MM.1S (cell line): ENCODE results near the gene CNPPD1.
"Not testable (repeated sequence)": the region's sequence is repeated elsewhere in the genome, so short reads cannot be mapped to it uniquely, and the experiment has no call there.

Source experiments
- DNase-seq: peaks from one replicate; pipeline ENCODE4 v3.0.0-alpha.2; 2015
- H2AFZ ChIP-seq: fragments of 300-600 bp; sonication (generic); 2 replicates; pipeline ENCODE4 v1.6.0; 2016; ENCODE audit warnings: antibody characterized with exemption, low read length
- H3F3A ChIP-seq: fragments of 300-600 bp; sonication (generic); 2 replicates; pipeline ENCODE4 v1.6.1; 2016; ENCODE audit warnings: mild to moderate bottlenecking, antibody characterized with exemption, low read length, moderate library complexity, mixed read lengths; ENCODE audit not compliant: insufficient read depth
- H3K27ac ChIP-seq: fragments of 300-600 bp; sonication (generic); 2 replicates; pipeline ENCODE4 v1.5.1; 2016; ENCODE audit warnings: mild to moderate bottlenecking, low read length
- H3K27me3 ChIP-seq: fragments of 300-600 bp; sonication (generic); replicated peaks from 2 replicates; pipeline ENCODE4 v1.6.0; 2016; ENCODE audit warnings: low read length; ENCODE audit not compliant: insufficient read depth
- H3K36me3 ChIP-seq: fragments of 300-600 bp; sonication (generic); replicated peaks from 2 replicates; pipeline ENCODE4 v1.6.1; 2016; ENCODE audit warnings: mild to moderate bottlenecking, low read length, mixed read lengths; ENCODE audit not compliant: insufficient read depth
- H3K4me1 ChIP-seq: fragments of 300-600 bp; sonication (generic); 2 replicates; pipeline ENCODE4 v1.6.1; 2016; ENCODE audit warnings: low read length, mixed read lengths
- H3K4me2 ChIP-seq: fragments of 300-600 bp; sonication (generic); 2 replicates; pipeline ENCODE4 v1.6.0; 2016; ENCODE audit warnings: low read depth, low read length
- H3K4me3 ChIP-seq: fragments of 300-600 bp; sonication (generic); 2 replicates; pipeline ENCODE4 v1.5.1; 2016; ENCODE audit warnings: low read length, mixed read lengths
- H3K79me2 ChIP-seq: fragments of 300-600 bp; sonication (generic); 2 replicates; pipeline ENCODE4 v1.6.1; 2016; ENCODE audit warnings: mixed run types, low read length, mixed read lengths
- H3K9ac ChIP-seq: fragments of 300-600 bp; sonication (generic); 2 replicates; pipeline ENCODE4 v1.6.1; 2016; ENCODE audit warnings: low read length, mixed read lengths
- H3K9me2 ChIP-seq: fragments of 300-600 bp; sonication (generic); replicated peaks from 2 replicates; pipeline ENCODE4 v1.6.1; 2016; ENCODE audit warnings: mild to moderate bottlenecking, low read length, mixed read lengths; ENCODE audit not compliant: insufficient read depth
- H3K9me3 ChIP-seq: fragments of 300-600 bp; sonication (generic); replicated peaks from 2 replicates; pipeline ENCODE4 v1.6.1; 2016; ENCODE audit warnings: mild to moderate bottlenecking, low read length, mixed read lengths; ENCODE audit not compliant: insufficient read depth
- H4K20me1 ChIP-seq: fragments of 300-600 bp; sonication (generic); 2 replicates; pipeline ENCODE4 v1.6.1; 2016; ENCODE audit warnings: mild to moderate bottlenecking, low read length, moderate library complexity, mixed read lengths; ENCODE audit not compliant: insufficient read depth
- EZH2 ChIP-seq: fragments of 300-600 bp; sonication (generic); optimal IDR thresholded peaks from 2 replicates; pipeline ENCODE3; 2017; ENCODE audit warnings: low read depth, mild to moderate bottlenecking, antibody characterized with exemption, low read length, mixed read lengths
- EZH2phosphoT487 ChIP-seq: fragments of 300-600 bp; sonication (generic); IDR thresholded peaks from 2 replicates; pipeline ENCODE4 v1.6.1; 2018; ENCODE audit warnings: antibody characterized with exemption, low read length
- TF ChIP-seq, protein P1 (sequence below): fragments of 300-600 bp; sonication (generic); IDR thresholded peaks from 2 replicates; pipeline ENCODE4 v1.5.1; 2016; ENCODE audit warnings: antibody characterized with exemption, low read length, mixed read lengths

CNPPD1 gene

DNA sequence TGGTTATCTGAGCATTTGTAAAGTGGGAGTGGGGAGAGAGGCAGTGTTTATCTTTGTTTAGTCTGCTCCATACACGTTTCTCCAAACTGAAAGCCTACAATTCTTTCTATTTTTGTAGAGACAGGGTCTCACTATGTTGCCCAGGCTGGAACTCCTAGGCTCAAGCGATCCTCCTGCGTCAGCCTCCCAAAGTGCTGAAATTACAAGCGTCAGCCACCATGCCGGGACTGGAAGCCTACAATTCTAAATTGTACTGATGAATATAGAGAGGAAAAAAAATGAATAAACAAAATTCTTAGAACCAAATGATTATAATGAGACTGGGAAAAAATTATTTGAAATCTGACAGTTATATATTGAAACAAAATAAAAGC, 28.4 kb upstream of the CNPPD1 start:
- no peak overlapping the region for H3K4me3 ChIP-seq
- H3K27ac ChIP-seq: no peak overlapping the region
- peaks cover 10% of the 10 kb centered on the region; the same call in 1 of the 2 replicates for H3K4me1 ChIP-seq
- H3K4me2 ChIP-seq: no peak overlapping the region
- no peaks in the 10 kb centered on the region for H3K9me2 ChIP-seq
- TF ChIP-seq, protein P1, sequence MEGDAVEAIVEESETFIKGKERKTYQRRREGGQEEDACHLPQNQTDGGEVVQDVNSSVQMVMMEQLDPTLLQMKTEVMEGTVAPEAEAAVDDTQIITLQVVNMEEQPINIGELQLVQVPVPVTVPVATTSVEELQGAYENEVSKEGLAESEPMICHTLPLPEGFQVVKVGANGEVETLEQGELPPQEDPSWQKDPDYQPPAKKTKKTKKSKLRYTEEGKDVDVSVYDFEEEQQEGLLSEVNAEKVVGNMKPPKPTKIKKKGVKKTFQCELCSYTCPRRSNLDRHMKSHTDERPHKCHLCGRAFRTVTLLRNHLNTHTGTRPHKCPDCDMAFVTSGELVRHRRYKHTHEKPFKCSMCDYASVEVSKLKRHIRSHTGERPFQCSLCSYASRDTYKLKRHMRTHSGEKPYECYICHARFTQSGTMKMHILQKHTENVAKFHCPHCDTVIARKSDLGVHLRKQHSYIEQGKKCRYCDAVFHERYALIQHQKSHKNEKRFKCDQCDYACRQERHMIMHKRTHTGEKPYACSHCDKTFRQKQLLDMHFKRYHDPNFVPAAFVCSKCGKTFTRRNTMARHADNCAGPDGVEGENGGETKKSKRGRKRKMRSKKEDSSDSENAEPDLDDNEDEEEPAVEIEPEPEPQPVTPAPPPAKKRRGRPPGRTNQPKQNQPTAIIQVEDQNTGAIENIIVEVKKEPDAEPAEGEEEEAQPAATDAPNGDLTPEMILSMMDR: no peak
- H3F3A ChIP-seq: peaks cover 13% of the 10 kb centered on the region
- no peaks in the 10 kb centered on the region for H3K36me3 ChIP-seq
- H4K20me1 ChIP-seq: no peaks in the 10 kb centered on the region
- peaks cover 12% of the 10 kb centered on the region; the same call in 1 of the 2 replicates for H3K79me2 ChIP-seq
- H3K27me3 ChIP-seq: no peaks in the 10 kb centered on the region
- no peak overlapping the region for H3K9ac ChIP-seq
- DNase-seq: no peak
- H2AFZ ChIP-seq: no peak overlapping the region
- H3K9me3 ChIP-seq: no peaks in the 10 kb centered on the region

DNA sequence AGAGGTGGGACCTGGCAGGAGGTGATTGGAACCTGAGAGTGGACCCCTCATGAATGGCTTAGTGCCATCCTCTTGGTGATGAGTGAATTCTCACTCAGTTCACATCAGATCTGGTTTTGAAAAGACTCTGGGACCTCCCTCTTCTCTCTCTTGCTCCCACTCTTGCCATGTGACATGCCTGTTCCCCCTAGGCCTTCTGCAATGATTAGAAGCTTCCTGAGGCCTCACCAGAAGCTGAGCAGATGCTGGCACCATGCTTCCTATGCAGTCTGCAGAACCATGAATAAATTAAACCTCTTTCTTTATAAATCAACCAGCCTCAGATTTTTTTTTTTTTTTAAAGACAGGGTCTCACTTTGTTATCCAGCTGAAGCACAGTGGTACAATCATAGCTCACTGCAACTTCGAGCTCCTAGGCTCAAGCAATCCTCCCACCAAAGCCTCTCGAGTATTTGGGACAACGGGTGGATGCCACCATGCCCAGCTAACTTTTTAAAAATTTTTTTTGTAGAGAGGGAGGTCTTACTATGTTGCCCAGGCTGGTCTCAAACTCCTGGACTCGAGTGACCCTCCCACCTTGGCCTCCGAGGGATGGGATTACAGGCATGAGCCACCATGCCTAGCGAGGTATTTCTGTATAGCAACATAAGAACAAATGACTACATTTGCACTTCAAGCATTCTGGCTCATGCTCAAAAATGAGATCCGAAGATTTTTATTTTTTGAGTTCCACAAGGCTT, 27.9 kb upstream of the CNPPD1 start:
- no peaks in the 10 kb centered on the region for H4K20me1 ChIP-seq
- no peaks in the 10 kb centered on the region for H3K9me3 ChIP-seq
- peaks cover 13% of the 10 kb centered on the region for H3F3A ChIP-seq
- TF ChIP-seq EZH2phosphoT487: no peak
- TF ChIP-seq, protein P1: no peak
- no peak for TF ChIP-seq EZH2
- no peak overlapping the region for H3K9ac ChIP-seq
- H3K36me3 ChIP-seq: no peaks in the 10 kb centered on the region
- no peak overlapping the region for H2AFZ ChIP-seq
- H3K27me3 ChIP-seq: no peaks in the 10 kb centered on the region
- peaks cover 10% of the 10 kb centered on the region; the same call in 1 of the 2 replicates for H3K4me1 ChIP-seq
- H3K4me2 ChIP-seq: no peak overlapping the region
- no peak overlapping the region for H3K27ac ChIP-seq
- H3K4me3 ChIP-seq: no peak overlapping the region
- no peak for DNase-seq
- H3K9me2 ChIP-seq: no peaks in the 10 kb centered on the region
- H3K79me2 ChIP-seq: peaks cover 12% of the 10 kb centered on the region; the same call in 1 of the 2 replicates

DNA sequence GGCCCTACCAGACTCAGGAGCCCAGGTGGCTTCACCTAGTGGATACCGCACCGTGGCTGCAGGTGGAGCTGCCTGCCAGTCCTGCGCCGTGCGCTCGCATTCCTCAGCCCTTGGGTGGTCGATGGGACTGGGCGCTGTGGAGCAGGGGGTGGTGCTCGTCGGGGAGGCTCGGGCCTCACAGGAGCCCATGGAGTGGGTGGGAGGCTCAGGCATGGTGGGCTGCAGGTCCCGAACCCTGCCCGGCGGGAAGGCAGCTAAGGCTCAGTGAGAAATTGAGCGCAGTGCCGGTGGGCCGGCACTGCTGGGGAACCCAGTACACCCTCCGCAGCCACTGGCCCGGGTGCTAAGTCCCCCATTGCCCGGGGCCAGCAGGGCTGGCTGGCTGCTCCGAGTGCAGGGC, 24.6 kb upstream of the CNPPD1 start:
- not testable (repeated sequence) for H3K9ac ChIP-seq, H3K27ac ChIP-seq, H3K4me1 ChIP-seq, H2AFZ ChIP-seq, DNase-seq, H3K9me3 ChIP-seq, H3K9me2 ChIP-seq, H3K79me2 ChIP-seq, H3K36me3 ChIP-seq, H3K4me3 ChIP-seq, H3K4me2 ChIP-seq, H3K27me3 ChIP-seq, H3F3A ChIP-seq, H4K20me1 ChIP-seq

DNA sequence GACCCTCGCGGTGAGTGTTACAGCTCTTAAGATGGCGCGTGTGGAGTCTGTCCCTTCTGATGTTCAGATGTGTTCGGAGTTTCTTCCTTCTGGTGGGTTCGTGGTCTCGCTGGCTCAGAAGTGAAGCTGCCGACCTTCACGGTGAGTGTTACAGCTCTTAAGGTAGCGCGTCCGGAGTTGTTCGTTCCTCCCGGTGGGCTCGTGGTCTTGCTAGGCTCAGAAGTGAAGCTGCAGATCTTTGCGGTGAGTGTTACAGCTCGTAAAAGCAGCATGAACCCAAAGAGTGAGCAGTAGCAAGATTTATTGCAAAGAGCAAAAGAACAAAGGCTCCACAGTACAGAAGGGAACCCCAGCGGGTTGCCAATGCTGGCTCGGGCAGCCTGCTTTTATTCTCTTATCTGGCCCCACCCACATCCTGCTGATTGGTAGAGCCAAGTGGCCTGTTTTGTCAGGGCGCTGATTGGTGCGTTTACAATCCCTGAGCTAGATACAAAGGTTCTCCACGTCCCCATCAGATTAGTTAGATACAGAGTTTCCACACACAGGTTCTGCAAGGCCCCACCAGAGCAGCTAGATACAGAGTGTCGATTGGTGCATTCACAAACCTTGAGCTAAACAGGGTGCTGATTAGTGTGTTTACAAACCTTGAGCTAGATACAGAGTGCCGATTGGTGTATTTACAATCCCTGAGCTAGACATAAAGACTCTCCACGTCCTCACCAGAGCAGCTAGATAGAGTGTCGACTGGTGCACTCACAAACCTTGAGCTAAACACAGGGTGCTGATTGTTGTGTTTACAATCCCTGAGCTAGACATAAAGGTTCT, 24.0 kb upstream of the CNPPD1 start:
- not testable (repeated sequence) for H3F3A ChIP-seq, H3K4me1 ChIP-seq, H4K20me1 ChIP-seq, H3K9me3 ChIP-seq, H3K4me3 ChIP-seq, H3K36me3 ChIP-seq, H3K79me2 ChIP-seq, H3K9ac ChIP-seq, H3K27me3 ChIP-seq, H2AFZ ChIP-seq, H3K27ac ChIP-seq, DNase-seq, H3K4me2 ChIP-seq, H3K9me2 ChIP-seq
